Keratinocyte (primary cell): ENCODE results near the gene BORCS6.

Source experiments
- CTCF ChIP-seq, 3 experiments: IDR thresholded peaks in 1 of 3; conservative IDR thresholded peaks in 1 of 3; optimal IDR thresholded peaks in 1 of 3; 2 replicates in 2 of 3; 3 replicates in 1 of 3; pipeline versions ENCODE3 to v1.5.1; 2011; ENCODE audit warnings: low read length in 3 of 3, mild to moderate bottlenecking in 3 of 3, moderate library complexity in 2 of 3, control low read depth in 1 of 3, inconsistent platforms in 1 of 3; ENCODE audit not compliant: insufficient read depth in 2 of 3; ENCODE audit errors: extremely low read depth in 1 of 3
- EZH2 ChIP-seq: IDR thresholded peaks from one replicate; pipeline ENCODE4 v1.6.1; 2012; ENCODE audit warnings: inconsistent platforms, mild to moderate bottlenecking, low read length, moderate library complexity

- TF ChIP-seq CTCF (optimal IDR thresholded peaks at IDR 0.05 in 1 of 3, IDR thresholded peaks at IDR 0.05 in 1 of 3, conservative IDR thresholded peaks at IDR 0.05 in 1 of 3; ENCODE audit: extremely low read depth in 1 of 3, insufficient read depth in 2 of 3, low read length in 3 of 3), result no peak
- TF ChIP-seq EZH2, result no peak
These were observed 16.6 kb upstream of the BORCS6 start for GRCh38 chr17:8206536-8206935.
